22Rv1 (cell line): ENCODE measurements around the gene D2HGDH.

Experiments
- ZFX ChIP-seq: fragments of 450-650 bp; IDR thresholded peaks from 2 replicates; pipeline ENCODE4 v1.6.1; 2017; ENCODE audit warnings: antibody characterized with exemption, borderline replicate concordance
- TF ChIP-seq, protein P1 (sequence below): fragments of 450-650 bp; IDR thresholded peaks from 2 replicates; pipeline ENCODE4 v1.5.1; 2017; ENCODE audit warnings: mild to moderate bottlenecking

- TF ChIP-seq, protein P1, sequence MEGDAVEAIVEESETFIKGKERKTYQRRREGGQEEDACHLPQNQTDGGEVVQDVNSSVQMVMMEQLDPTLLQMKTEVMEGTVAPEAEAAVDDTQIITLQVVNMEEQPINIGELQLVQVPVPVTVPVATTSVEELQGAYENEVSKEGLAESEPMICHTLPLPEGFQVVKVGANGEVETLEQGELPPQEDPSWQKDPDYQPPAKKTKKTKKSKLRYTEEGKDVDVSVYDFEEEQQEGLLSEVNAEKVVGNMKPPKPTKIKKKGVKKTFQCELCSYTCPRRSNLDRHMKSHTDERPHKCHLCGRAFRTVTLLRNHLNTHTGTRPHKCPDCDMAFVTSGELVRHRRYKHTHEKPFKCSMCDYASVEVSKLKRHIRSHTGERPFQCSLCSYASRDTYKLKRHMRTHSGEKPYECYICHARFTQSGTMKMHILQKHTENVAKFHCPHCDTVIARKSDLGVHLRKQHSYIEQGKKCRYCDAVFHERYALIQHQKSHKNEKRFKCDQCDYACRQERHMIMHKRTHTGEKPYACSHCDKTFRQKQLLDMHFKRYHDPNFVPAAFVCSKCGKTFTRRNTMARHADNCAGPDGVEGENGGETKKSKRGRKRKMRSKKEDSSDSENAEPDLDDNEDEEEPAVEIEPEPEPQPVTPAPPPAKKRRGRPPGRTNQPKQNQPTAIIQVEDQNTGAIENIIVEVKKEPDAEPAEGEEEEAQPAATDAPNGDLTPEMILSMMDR = no peak
- TF ChIP-seq ZFX = no peak
Observed at GRCh38 chr2:241726459-241726858, 8.0 kb upstream of the D2HGDH start.
